ENCODE results near the gene SP8. TPM values are rescaled to one million over a fixed set of nuclear protein-coding genes. Genes with fewer than 3 reads are reported as not detected.

Gene SP8
- total and polyA plus RNA-seq, 9 of the 15 experiments (the other 6 are each of a cell fraction or from before 2014, with no cell fraction given), result 0.04 to 1.2 (median 0.19) TPM

DNA sequence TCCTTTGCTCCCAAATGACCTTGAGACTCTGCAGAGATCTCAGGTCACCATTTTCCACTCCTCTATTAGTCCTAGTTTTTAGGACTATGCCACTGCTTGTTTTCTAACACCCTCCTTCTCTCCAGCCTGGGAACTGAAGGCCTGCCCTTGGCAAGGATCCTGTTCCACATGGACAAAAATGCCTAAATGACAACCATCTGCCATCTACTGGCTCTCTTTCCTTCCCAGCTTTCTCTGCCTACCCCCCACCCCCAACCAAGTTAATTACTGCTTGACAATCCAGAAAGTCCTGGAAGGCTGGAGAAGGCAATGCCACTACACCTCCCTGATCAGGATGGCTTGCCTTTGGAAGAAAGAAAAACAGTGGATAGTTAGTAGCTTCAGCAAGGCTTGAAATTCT lies 44.8 kb upstream of the SP8 start (continued):
- TF ChIP-seq HSF4 (CRISPR knock-in tag; IDR thresholded peaks at IDR 0.05; ENCODE audit: borderline replicate concordance), result no peak
- no peak for TF ChIP-seq POLR2A (conservative IDR thresholded peaks at IDR 0.05)
- TF ChIP-seq MEIS2 (IDR thresholded peaks at IDR 0.05; ENCODE audit: partially characterized antibody), result no peak
- TF ChIP-seq KLF16 (IDR thresholded peaks at IDR 0.05), result no peak
- no peak for TF ChIP-seq ATF1 (CRISPR knock-in tag; IDR thresholded peaks at IDR 0.05)
- no peak for TF ChIP-seq ATF1 (tag; IDR thresholded peaks at IDR 0.05)
- no peak for TF ChIP-seq MYC (IDR thresholded peaks at IDR 0.05; ENCODE audit: low read depth, low read length)
- no peak for TF ChIP-seq MYC (CRISPR knock-in tag; IDR thresholded peaks at IDR 0.05; ENCODE audit: borderline replicate concordance, low read depth)
- no peak for TF ChIP-seq CBFA2T2 (conservative IDR thresholded peaks at IDR 0.05)
- TF ChIP-seq TRIM24 (IDR thresholded peaks at IDR 0.05), result no peak

DNA sequence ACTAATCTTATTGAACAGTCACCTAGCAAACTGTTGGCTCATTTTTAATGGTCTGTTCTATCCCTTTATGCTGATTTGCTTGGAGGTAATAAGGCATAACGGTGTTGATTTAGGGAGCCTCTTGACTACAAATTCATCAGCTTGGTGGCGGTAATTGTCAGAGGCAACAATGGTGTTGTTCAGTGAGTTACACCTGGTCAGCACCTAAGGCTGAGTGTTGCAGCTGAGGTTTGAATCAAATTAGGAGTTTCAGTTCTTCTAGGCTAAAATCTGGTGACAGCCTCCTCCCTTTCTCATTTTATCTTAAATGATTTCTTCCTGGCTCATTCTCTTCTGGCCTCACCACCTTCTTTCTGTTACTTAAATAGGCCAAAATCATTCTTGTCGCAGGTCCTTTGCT lies 42.3 kb upstream of the SP8 start:
- FAIRE-seq (no peak), ATAC-seq (no peak), DNase-seq (ENCODE audit: extremely low read depth in 1 of 4, low spot score in 3 of 4) (no peak)
- ChIA-PET POLR2A (interaction anchor here (1.0 to 2.2 kb wide), 2 partner anchors 9 to 11 kb away, joined by 3 to 5 read pairs; no protein-coding TSS in a partner anchor), CTCF (ENCODE audit: low intra/inter-chr PET ratio) (no interaction called here)
- no peaks in the 10 kb centered on the region for H3K9me1 ChIP-seq (ENCODE audit: control insufficient read depth, insufficient read depth, low read length)
- no peaks in the 10 kb centered on the region for H3K79me2 ChIP-seq (ENCODE audit: control insufficient read depth, insufficient read depth, low read length)
- no peaks in the 10 kb centered on the region; a peak in 2 of 5 replicates for H3K27me3 ChIP-seq (ENCODE audit: control insufficient read depth in 2 of 2, insufficient read depth in 2 of 2, low read length in 2 of 2)
- no peak overlapping the region for H3K9ac ChIP-seq (ENCODE audit: insufficient read depth in 1 of 2, low read depth in 2 of 2, low read length in 2 of 2)
- BruUV-seq (replicated peaks), result no TSS peak
- in situ Hi-C loops (cut with MboI), result no loop called here
- H3K4me1 ChIP-seq (replicated peaks in 1 of 2; ENCODE audit: control insufficient read depth in 2 of 2, insufficient read depth in 2 of 2, low read length in 2 of 2), result no peaks in the 10 kb centered on the region
- H3K9me3 ChIP-seq (replicated peaks; ENCODE audit: control insufficient read depth, insufficient read depth, low read depth, low read length), result no peaks in the 10 kb centered on the region
- WGBS (ENCODE audit: insufficient coverage, low coverage, missing lambda C conversion rate), result 12% methylated on average over 3 of the region's 3 CpGs
- no peak overlapping the region for H3K4me3 ChIP-seq
- H3K36me3 ChIP-seq (ENCODE audit: control insufficient read depth, insufficient read depth, low read length), result no peaks in the 10 kb centered on the region
- H2AFZ ChIP-seq (ENCODE audit: low read depth, low read length), result no peak overlapping the region
- no peak overlapping the region for H3K4me2 ChIP-seq (ENCODE audit: insufficient read depth, low read length)
- no peaks in the 10 kb centered on the region for H4K20me1 ChIP-seq (replicated peaks; ENCODE audit: control insufficient read depth, insufficient read depth, low read length)
- H3K27ac ChIP-seq (ENCODE audit: extremely low read depth, low read depth, low read length), result no peak overlapping the region
- intact Hi-C loops (cut with micrococcal nuclease), result loop anchor here (5.0 kb wide), 1 partner anchor 37 kb away; no protein-coding TSS in a partner anchor
- TF ChIP-seq CBX8 (IDR thresholded peaks at IDR 0.05; ENCODE audit: borderline replicate concordance, extremely low read depth, low read depth, low read length, poor library complexity, severe bottlenecking) (no peak), FIP1L1 (IDR thresholded peaks at IDR 0.05; ENCODE audit: low read depth, low read length, poor library complexity, severe bottlenecking) (no peak), ZNF766 (CRISPR knock-in tag; conservative IDR thresholded peaks at IDR 0.05) (no peak)
- TF ChIP-seq, protein P1, sequence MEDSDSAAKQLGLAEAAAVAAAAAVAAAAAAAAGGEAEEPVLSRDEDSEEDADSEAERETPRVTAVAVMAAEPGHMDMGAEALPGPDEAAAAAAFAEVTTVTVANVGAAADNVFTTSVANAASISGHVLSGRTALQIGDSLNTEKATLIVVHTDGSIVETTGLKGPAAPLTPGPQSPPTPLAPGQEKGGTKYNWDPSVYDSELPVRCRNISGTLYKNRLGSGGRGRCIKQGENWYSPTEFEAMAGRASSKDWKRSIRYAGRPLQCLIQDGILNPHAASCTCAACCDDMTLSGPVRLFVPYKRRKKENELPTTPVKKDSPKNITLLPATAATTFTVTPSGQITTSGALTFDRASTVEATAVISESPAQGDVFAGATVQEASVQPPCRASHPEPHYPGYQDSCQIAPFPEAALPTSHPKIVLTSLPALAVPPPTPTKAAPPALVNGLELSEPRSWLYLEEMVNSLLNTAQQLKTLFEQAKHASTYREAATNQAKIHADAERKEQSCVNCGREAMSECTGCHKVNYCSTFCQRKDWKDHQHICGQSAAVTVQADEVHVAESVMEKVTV (CRISPR knock-in tag; IDR thresholded peaks at IDR 0.05), result no peak
